Mesenchymal stem cell (in vitro differentiated cells and primary cell): ENCODE results near the gene SFXN4.
A peak's percentile ranks its signal among the peaks of the same experiment; 100 is the strongest.
"Not testable (repeated sequence)": the region's sequence is repeated elsewhere in the genome, so short reads cannot be mapped to it uniquely, and the experiment has no call there.

Source experiments
- DNase-seq: peaks from one replicate; pipeline ENCODE4 v3.0.0-alpha.2; 2013
- H2AFZ ChIP-seq: one replicate; pipeline ENCODE4 v1.6.1; 2013; ENCODE audit warnings: low read depth, mild to moderate bottlenecking, control low read depth, inconsistent platforms, low read length, moderate library complexity
- H2AK5ac ChIP-seq: 2 replicates; pipeline ENCODE4 v1.6.1; 2013; ENCODE audit warnings: low read length, moderate library complexity, mild to moderate bottlenecking, inconsistent platforms; ENCODE audit not compliant: severe bottlenecking
- H2BK120ac ChIP-seq: one replicate; pipeline ENCODE4 v1.6.1; 2013; ENCODE audit warnings: low read depth, mild to moderate bottlenecking, inconsistent platforms, low read length, moderate library complexity
- H2BK12ac ChIP-seq, 2 experiments: one replicate each; pipeline ENCODE4 v1.6.1; 2013; ENCODE audit warnings: inconsistent platforms in 2 of 2, low read length in 2 of 2, mild to moderate bottlenecking in 2 of 2, moderate library complexity in 2 of 2, control low read depth in 1 of 2
- H2BK15ac ChIP-seq: one replicate; pipeline ENCODE4 v1.6.1; 2013; ENCODE audit warnings: mild to moderate bottlenecking, low read depth, inconsistent platforms; ENCODE audit not compliant: poor library complexity, severe bottlenecking
- H2BK5ac ChIP-seq: 2 replicates; pipeline ENCODE4 v1.6.1; 2013; ENCODE audit warnings: low read depth, mild to moderate bottlenecking, low read length, control low read depth, inconsistent platforms; ENCODE audit not compliant: poor library complexity, severe bottlenecking
- H3K14ac ChIP-seq, 2 experiments: one replicate each; pipeline ENCODE4 v1.6.1; 2013; ENCODE audit warnings: inconsistent platforms in 2 of 2, low read length in 2 of 2, control low read depth in 1 of 2, mild to moderate bottlenecking in 1 of 2, moderate library complexity in 1 of 2
- H3K18ac ChIP-seq, 2 experiments: one replicate each; pipeline ENCODE4 v1.6.1; 2013; ENCODE audit warnings: inconsistent platforms in 2 of 2, low read length in 2 of 2, control low read depth in 1 of 2, low read depth in 1 of 2, mild to moderate bottlenecking in 1 of 2
- H3K23ac ChIP-seq, 2 experiments: one replicate each; pipeline ENCODE4 v1.6.1; 2013; ENCODE audit warnings: inconsistent platforms in 2 of 2, low read length in 2 of 2, mild to moderate bottlenecking in 2 of 2, moderate library complexity in 2 of 2, control low read depth in 1 of 2
- H3K27ac ChIP-seq: 2 replicates; pipeline ENCODE4 v1.5.1; 2013; ENCODE audit warnings: mild to moderate bottlenecking, moderate library complexity, low read length, control low read depth, inconsistent platforms; ENCODE audit not compliant: poor library complexity, severe bottlenecking
- H3K27me3 ChIP-seq, 2 experiments: 2 replicates each; pipeline versions ENCODE4 v1.6.1 to v1.7.0; 2013; ENCODE audit warnings: low read length in 2 of 2, mild to moderate bottlenecking in 2 of 2, moderate library complexity in 2 of 2, control low read depth in 1 of 2, inconsistent platforms in 1 of 2; ENCODE audit not compliant: control insufficient read depth in 1 of 2, insufficient read depth in 1 of 2
- H3K36me3 ChIP-seq, 2 experiments: 2 replicates each; pipeline versions ENCODE4 v1.6.1 to v1.7.0; 2013; ENCODE audit warnings: low read length in 2 of 2, control low read depth in 1 of 2, inconsistent platforms in 1 of 2, low read depth in 1 of 2, mild to moderate bottlenecking in 1 of 2; ENCODE audit not compliant: insufficient read depth in 2 of 2, control insufficient read depth in 1 of 2
- H3K4ac ChIP-seq, 2 experiments: one replicate each; pipeline ENCODE4 v1.6.1; 2013; ENCODE audit warnings: inconsistent platforms in 2 of 2, low read length in 2 of 2, mild to moderate bottlenecking in 2 of 2, moderate library complexity in 2 of 2, control low read depth in 1 of 2, low read depth in 1 of 2
- H3K4me1 ChIP-seq: 2 replicates; pipeline ENCODE4 v1.6.1; 2013; ENCODE audit warnings: low read depth, low read length, control low read depth; ENCODE audit not compliant: control insufficient read depth, insufficient read depth
- H3K4me2 ChIP-seq: 2 replicates; pipeline ENCODE4 v1.6.1; 2013; ENCODE audit warnings: low read length, mild to moderate bottlenecking, inconsistent platforms; ENCODE audit not compliant: poor library complexity, severe bottlenecking
- H3K4me3 ChIP-seq, 2 experiments: 2 replicates each; pipeline versions ENCODE4 v1.5.1 to v1.7.0; 2013; ENCODE audit warnings: low read length in 2 of 2, mild to moderate bottlenecking in 2 of 2, control low read depth in 1 of 2, low read depth in 1 of 2; ENCODE audit not compliant: insufficient read depth in 1 of 2
- H3K79me1 ChIP-seq: replicated peaks from 2 replicates; pipeline ENCODE4 v1.6.1; 2013; ENCODE audit warnings: mild to moderate bottlenecking, control low read depth, low read length, inconsistent platforms; ENCODE audit not compliant: poor library complexity, severe bottlenecking
- H3K9ac ChIP-seq: 2 replicates; pipeline ENCODE4 v1.7.0; 2013; ENCODE audit warnings: mild to moderate bottlenecking, low read length, moderate library complexity
- H3K9me3 ChIP-seq: 2 replicates; pipeline ENCODE4 v1.7.0; 2013; ENCODE audit warnings: mild to moderate bottlenecking, low read length; ENCODE audit not compliant: control insufficient read depth
- H4K8ac ChIP-seq: one replicate; pipeline ENCODE4 v1.6.1; 2013; ENCODE audit warnings: inconsistent platforms, mild to moderate bottlenecking, low read length, moderate library complexity
- H4K91ac ChIP-seq: one replicate; pipeline ENCODE4 v1.6.1; 2013; ENCODE audit warnings: mild to moderate bottlenecking, low read length, inconsistent platforms
- WGBS: methylation state at CpG from one replicate; pipeline ENCODE4 v1.1.7; 2013; ENCODE audit warnings: mixed read lengths; 5-methylcytosine and 5-hydroxymethylcytosine counted together

Gene SFXN4

DNA sequence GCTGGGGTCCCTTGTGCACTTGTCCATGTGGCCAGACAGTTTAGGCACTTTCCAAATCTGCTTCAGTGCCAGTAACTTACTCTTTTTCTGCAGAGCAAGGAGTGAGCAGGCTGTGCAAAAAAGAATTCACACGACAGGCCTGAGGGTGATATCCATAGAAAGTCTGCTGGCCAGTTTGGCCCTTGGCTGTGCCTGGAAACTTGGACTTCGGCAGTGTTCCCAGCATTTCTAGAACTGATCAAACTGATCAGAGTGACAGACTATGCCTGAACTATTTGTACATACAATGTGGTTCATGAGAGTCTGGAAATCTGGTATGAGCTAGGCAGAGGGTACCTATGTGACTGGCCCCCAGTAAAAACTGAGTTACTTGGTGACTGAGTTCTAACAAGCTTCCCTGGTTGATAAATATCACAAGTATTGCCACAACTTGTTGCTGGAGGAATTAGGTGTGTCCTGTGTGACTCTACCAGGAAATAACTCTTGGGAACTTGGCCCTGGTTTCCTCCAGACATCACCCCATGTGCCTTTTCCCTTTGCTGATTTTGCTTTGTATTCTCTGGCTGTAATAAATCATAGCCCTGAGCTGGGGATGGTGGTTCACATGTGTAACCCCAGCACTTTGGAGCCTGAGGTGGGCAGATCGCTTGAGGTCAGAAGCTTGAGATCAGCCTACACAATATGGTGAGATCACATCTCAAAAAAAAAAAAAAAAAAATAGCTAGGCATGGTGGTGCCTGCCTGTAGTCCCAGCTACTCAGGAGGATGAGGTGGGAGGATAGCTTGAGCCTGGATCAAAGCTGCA is 64.9 kb downstream of the SFXN4 start:
- Histone ChIP-seq H3K23ac (no peak overlapping the region), H3K79me1 (peaks cover 4% of the 10 kb centered on the region), H3K27me3 (peaks cover 0 to 3% of the 10 kb centered on the region in 2 experiments), H3K4me2 (no peak overlapping the region), H2BK120ac (no peak overlapping the region), H3K4me3 (no peak overlapping the region), H2BK12ac (no peak overlapping the region), H3K14ac (no peak overlapping the region), H4K91ac (no peak overlapping the region), H3K4me1 (peaks cover 8% of the 10 kb centered on the region), H3K18ac (no peak overlapping the region), H4K8ac (peak overlapping the region; percentile 60), H2BK5ac (no peak overlapping the region), H3K36me3 (no peaks in the 10 kb centered on the region), H3K9ac (no peak overlapping the region), H3K27ac (no peak overlapping the region), H3K9me3 (no peaks in the 10 kb centered on the region), H2AK5ac (no peak overlapping the region), H2AFZ (no peak overlapping the region), H3K4ac (no peak overlapping the region), H2BK15ac (no peak overlapping the region)
- WGBS: 92% methylated on average over 2 of the region's 3 CpGs
- no peak for DNase-seq

DNA sequence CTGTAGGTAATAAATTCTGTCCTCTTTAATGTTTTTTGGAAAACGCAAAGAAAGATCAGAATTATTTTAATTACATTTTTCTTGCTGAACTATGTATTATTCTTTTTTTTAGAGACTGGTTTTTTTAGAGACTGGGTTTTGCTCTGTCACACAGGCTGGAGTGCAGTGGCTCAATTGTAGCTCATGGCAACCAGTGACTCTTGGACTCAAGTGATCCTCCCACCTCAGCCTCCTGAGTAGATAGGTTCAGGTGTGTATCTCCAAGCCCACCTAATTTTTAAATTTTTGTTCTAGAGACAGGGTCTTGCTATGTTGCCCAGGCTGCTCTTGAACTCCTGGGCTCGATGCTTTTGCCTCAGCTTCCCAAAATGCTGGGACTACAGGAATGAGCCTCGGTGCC is 66.9 kb downstream of the SFXN4 start:
- no peak for DNase-seq
- no peaks in the 10 kb centered on the region for H3K79me1 ChIP-seq
- no peaks in the 10 kb centered on the region for H3K36me3 ChIP-seq
- no peaks in the 10 kb centered on the region for H3K4me1 ChIP-seq
- H2BK15ac ChIP-seq: no peak overlapping the region
- 83% methylated on average over 2 of the region's 3 CpGs for WGBS
- no peak overlapping the region for H3K4me3 ChIP-seq
- no peak overlapping the region for H4K8ac ChIP-seq
- H3K9me3 ChIP-seq: no peaks in the 10 kb centered on the region
- no peak overlapping the region for H3K4ac ChIP-seq
- no peak overlapping the region for H2AK5ac ChIP-seq
- no peak overlapping the region for H3K4me2 ChIP-seq
- peaks cover 0 to 3% of the 10 kb centered on the region in 2 experiments for H3K27me3 ChIP-seq
- no peak overlapping the region for H2AFZ ChIP-seq
- no peak overlapping the region for H2BK12ac ChIP-seq
- no peak overlapping the region for H4K91ac ChIP-seq
- no peak overlapping the region for H3K27ac ChIP-seq
- no peak overlapping the region for H2BK120ac ChIP-seq
- no peak overlapping the region for H2BK5ac ChIP-seq
- no peak overlapping the region for H3K9ac ChIP-seq
- no peak overlapping the region for H3K18ac ChIP-seq
- H3K23ac ChIP-seq: no peak overlapping the region
- H3K14ac ChIP-seq: no peak overlapping the region

GRCh38 chr10:119096641-119097415 is 68.7 kb downstream of the SFXN4 start:
- H4K91ac ChIP-seq, H3K23ac ChIP-seq, H3K36me3 ChIP-seq, H2AK5ac ChIP-seq, H3K14ac ChIP-seq, H2BK12ac ChIP-seq, H4K8ac ChIP-seq, H2BK5ac ChIP-seq, H3K9me3 ChIP-seq, DNase-seq, H3K18ac ChIP-seq, H3K4me1 ChIP-seq, H2BK15ac ChIP-seq, H3K79me1 ChIP-seq, H3K4ac ChIP-seq, H3K27me3 ChIP-seq, H3K27ac ChIP-seq, H2AFZ ChIP-seq, H3K4me3 ChIP-seq, H2BK120ac ChIP-seq, H3K9ac ChIP-seq, H3K4me2 ChIP-seq: not testable (repeated sequence)
- WGBS: 98% methylated on average over 9 of the region's 12 CpGs

- Histone ChIP-seq H2BK15ac (no peak overlapping the region), H3K9me3 (no peaks in the 10 kb centered on the region), H3K4me2 (no peak overlapping the region), H3K36me3 (no peaks in the 10 kb centered on the region), H3K9ac (no peak overlapping the region), H3K27ac (no peak overlapping the region), H3K14ac (no peak overlapping the region), H3K18ac (no peak overlapping the region), H3K4me1 (no peaks in the 10 kb centered on the region), H2BK12ac (no peak overlapping the region), H4K91ac (no peak overlapping the region), H3K23ac (no peak overlapping the region), H2AFZ (no peak overlapping the region), H2BK5ac (no peak overlapping the region), H3K79me1 (no peaks in the 10 kb centered on the region), H2AK5ac (no peak overlapping the region), H3K27me3 (peaks cover 0 to 2% of the 10 kb centered on the region in 2 experiments), H2BK120ac (no peak overlapping the region), H3K4ac (no peak overlapping the region), H3K4me3 (no peak overlapping the region), H4K8ac (no peak overlapping the region)
- WGBS: 67% methylated on average over 2 of the region's 4 CpGs
- no peak for DNase-seq
Observed at GRCh38 chr10:119095640-119096039, 69.9 kb downstream of the SFXN4 start.
